Activated T-cell treated with anti-CD3 and anti-CD28 coated beads, Interleukin-2, amount 50 U/mL, for 4 hours (primary cell): Measurements from ENCODE around the gene CPT1C. TPM values are rescaled to one million over a fixed set of nuclear protein-coding genes. Genes with fewer than 3 reads are reported as not detected.

Source experiments
- ATAC-seq, 2 donors: fragments of 200-7000 bp; cut with Tn5 transposase; one replicate each; pipeline ENCODE4 v1.10.0; 2021
- DNase-seq: peaks from one replicate; pipeline ENCODE4 v3.0.0-alpha.2; 2020
- H3K27me3 Mint-ChIP-seq: one replicate; pipeline ENCODE4 v1.8.0; 2021; ENCODE audit warnings: low read depth, mixed read lengths
- H3K36me3 Mint-ChIP-seq: one replicate; pipeline ENCODE4 v1.8.0; 2022; ENCODE audit warnings: mixed read lengths; ENCODE audit not compliant: insufficient read depth
- H3K4me1 Mint-ChIP-seq: one replicate; pipeline ENCODE4 v1.8.0; 2021; ENCODE audit warnings: low read depth, mixed read lengths
- H3K4me3 Mint-ChIP-seq: one replicate; pipeline ENCODE4 v1.8.0; 2021; ENCODE audit warnings: mild to moderate bottlenecking, moderate library complexity, mixed read lengths
- H3K9me3 Mint-ChIP-seq: one replicate; pipeline ENCODE4 v1.8.0; 2021; ENCODE audit warnings: mixed read lengths
- total RNA-seq, 3 donors: library from RNA; stranded (reverse); gene quantifications; one replicate each; pipeline ENCODE4 v1.2.1, GENCODE V29; 2021

CPT1C gene
- total RNA-seq, 3 donors from 2014 or later: 0.60 to 1.2 (median 0.95) TPM

DNA sequence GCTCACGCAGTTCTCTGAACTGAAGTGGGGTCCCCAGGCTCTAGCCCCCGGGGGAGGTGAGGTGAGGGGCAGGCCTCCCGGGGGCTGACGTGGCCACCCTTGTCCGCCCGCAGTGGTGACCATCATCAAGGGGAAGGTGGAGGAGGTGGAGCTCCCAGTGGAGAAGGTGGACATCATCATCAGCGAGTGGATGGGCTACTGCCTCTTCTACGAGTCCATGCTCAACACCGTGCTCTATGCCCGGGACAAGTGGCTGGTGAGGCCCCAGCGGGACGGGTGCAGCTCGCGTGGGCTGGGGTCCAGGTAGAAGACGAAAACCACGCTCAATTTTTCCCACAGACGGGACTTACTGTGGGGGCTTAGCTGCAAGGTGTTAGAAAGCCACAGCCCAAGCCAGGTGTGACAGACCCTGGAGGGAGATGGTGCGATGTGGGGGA lies 7.1 kb upstream of the CPT1C start:
- peaks cover 18% of the 10 kb centered on the region for H3K4me1 Mint-ChIP-seq
- DNase-seq (no peak), ATAC-seq (no peak)
- no peak overlapping the region for H3K4me3 Mint-ChIP-seq
- H3K36me3 Mint-ChIP-seq: peaks cover 34% of the 10 kb centered on the region
- H3K9me3 Mint-ChIP-seq: no peaks in the 10 kb centered on the region
- no peaks in the 10 kb centered on the region for H3K27me3 Mint-ChIP-seq

DNA sequence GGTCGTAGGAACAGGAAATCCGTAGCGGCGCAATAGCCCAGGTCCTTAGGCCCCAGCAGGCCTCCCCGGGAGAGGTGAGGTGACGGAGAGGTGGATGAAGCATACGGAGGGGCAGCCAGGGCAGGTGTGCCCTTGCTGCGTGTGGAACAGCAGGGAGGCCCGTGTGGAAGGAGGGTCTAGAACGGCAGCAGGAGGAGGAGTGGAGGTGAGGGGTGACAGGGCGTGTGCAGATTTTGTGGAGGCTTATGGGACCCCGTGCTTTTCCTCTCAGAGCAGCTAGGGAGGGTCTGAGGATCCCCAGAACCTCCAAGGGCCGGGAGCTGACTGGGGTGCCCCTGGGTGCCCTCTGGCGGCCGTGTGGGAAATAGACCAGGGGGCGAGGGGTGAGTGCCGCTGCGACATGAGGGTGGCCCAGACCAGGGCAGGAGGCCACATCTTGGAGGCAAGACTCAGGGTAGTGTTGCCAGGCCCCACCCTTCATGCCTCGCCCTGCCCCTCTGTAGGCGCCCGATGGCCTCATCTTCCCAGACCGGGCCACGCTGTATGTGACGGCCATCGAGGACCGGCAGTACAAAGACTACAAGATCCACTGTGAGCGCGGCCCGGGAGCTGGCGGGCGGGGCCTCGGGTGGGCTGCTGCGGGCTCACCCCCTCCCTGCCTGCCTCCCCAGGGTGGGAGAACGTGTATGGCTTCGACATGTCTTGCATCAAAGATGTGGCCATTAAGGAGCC lies 6.5 kb upstream of the CPT1C start:
- H3K4me3 Mint-ChIP-seq: no peak overlapping the region
- H3K9me3 Mint-ChIP-seq: no peaks in the 10 kb centered on the region
- H3K27me3 Mint-ChIP-seq: no peaks in the 10 kb centered on the region
- no peak for ATAC-seq
- peaks cover 16% of the 10 kb centered on the region for H3K4me1 Mint-ChIP-seq
- DNase-seq: no peak
- peaks cover 34% of the 10 kb centered on the region for H3K36me3 Mint-ChIP-seq

- Mint-ChIP-seq H3K4me3 (no peak overlapping the region), H3K4me1 (peaks cover 14% of the 10 kb centered on the region), H3K27me3 (no peaks in the 10 kb centered on the region), H3K36me3 (peaks cover 35% of the 10 kb centered on the region), H3K9me3 (no peaks in the 10 kb centered on the region)
- DNase-seq: no peak
- ATAC-seq: no peak
Measured at GRCh38 chr19:49684983-49685553, 5.8 kb upstream of the CPT1C start.

GRCh38 chr19:49685845-49686332 lies 5.0 kb upstream of the CPT1C start:
- peaks cover 7% of the 10 kb centered on the region for H3K27me3 Mint-ChIP-seq
- H3K4me1 Mint-ChIP-seq: peaks cover 16% of the 10 kb centered on the region
- no peak for ATAC-seq
- no peak for DNase-seq
- peaks cover 36% of the 10 kb centered on the region for H3K36me3 Mint-ChIP-seq
- H3K9me3 Mint-ChIP-seq: no peaks in the 10 kb centered on the region
- no peak overlapping the region for H3K4me3 Mint-ChIP-seq

- Mint-ChIP-seq H3K4me3 (no peak overlapping the region), H3K27me3 (peaks cover 14% of the 10 kb centered on the region), H3K9me3 (no peaks in the 10 kb centered on the region), H3K36me3 (peaks cover 34% of the 10 kb centered on the region), H3K4me1 (peaks cover 21% of the 10 kb centered on the region)
- no peak for DNase-seq
- no peak for ATAC-seq
Measured at GRCh38 chr19:49686503-49687088, 4.3 kb upstream of the CPT1C start.

GRCh38 chr19:49687150-49687549 lies 3.8 kb upstream of the CPT1C start:
- Mint-ChIP-seq H3K27me3 (peaks cover 15% of the 10 kb centered on the region), H3K36me3 (peaks cover 34% of the 10 kb centered on the region), H3K9me3 (no peaks in the 10 kb centered on the region), H3K4me1 (peaks cover 21% of the 10 kb centered on the region), H3K4me3 (no peak overlapping the region)
- no peak for DNase-seq
- no peak for ATAC-seq

- no peak for ATAC-seq
- Mint-ChIP-seq H3K9me3 (no peaks in the 10 kb centered on the region), H3K4me3 (no peak overlapping the region), H3K4me1 (peaks cover 17% of the 10 kb centered on the region), H3K27me3 (peaks cover 15% of the 10 kb centered on the region), H3K36me3 (peaks cover 30% of the 10 kb centered on the region)
- no peak for DNase-seq
Measured at GRCh38 chr19:49687566-49688316, 3.2 kb upstream of the CPT1C start.

GRCh38 chr19:49688531-49689132 lies 2.3 kb upstream of the CPT1C start:
- H3K9me3 Mint-ChIP-seq: no peaks in the 10 kb centered on the region
- H3K27me3 Mint-ChIP-seq: peaks cover 16% of the 10 kb centered on the region
- DNase-seq (no peak), ATAC-seq (no peak)
- H3K4me1 Mint-ChIP-seq: peaks cover 17% of the 10 kb centered on the region
- no peak overlapping the region for H3K4me3 Mint-ChIP-seq
- peaks cover 27% of the 10 kb centered on the region for H3K36me3 Mint-ChIP-seq

DNA sequence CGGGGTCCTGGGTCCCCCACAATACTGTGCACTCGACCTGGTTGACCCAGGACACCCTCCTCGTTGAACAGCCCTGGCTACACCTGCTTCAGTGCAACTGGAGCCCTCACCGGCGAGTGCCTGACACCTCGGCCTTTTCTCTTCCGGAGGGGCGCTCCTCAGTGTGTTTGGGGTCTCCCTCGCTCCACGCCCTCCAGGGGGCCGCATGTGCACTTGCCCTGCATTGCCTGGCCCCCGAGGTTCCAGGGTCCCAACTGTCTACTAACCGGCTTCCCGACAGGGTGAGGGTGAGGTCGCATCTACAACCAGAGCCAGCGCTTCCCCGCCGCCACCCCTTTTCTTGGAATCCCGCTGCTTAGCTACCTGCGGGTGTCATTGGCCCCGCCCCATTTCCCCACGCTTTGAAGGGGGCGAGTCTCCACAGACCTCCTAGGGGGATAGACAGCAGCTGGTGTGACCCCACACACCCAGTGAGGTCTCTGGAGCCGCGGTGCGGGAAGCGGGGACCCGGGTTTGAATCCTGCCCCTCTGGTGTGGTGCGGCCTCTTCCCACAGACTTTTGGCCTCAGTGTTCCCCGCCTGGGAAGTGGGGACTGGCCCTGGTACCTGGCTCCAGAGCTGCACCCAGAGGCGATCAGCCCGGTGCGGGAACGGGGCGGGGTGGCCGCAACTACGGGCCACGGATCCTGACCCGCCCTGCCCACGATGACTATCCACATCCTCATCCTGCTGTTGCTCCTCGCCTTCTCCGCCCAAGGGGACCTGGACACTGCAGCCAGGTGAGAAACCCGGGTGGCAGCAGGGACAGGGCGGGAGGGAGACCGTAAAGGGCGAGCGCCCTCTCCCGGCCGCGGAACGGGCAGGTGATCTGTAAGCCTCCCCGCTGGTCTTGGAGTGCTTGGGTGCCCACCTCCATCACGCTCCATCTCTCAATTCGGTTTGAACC lies 1.5 kb upstream of the CPT1C start, which contains the start of gene ADM5:
Gene ADM5, plus strand, starts transcription at position 462 of the 946 bp plus-strand sequence. Its CDS starts 244 bp downstream, at position 706.
- Mint-ChIP-seq H3K9me3 (no peaks in the 10 kb centered on the region), H3K4me3 (peak within 1 kb of the TSS; percentile 77), H3K27me3 (peaks cover 16% of the 10 kb centered on the region), H3K4me1 (peaks cover 17% of the 10 kb centered on the region), H3K36me3 (peaks cover 21% of the 10 kb centered on the region)
- DNase-seq: no peak
- ATAC-seq: peak; percentile 30 to 38

DNA sequence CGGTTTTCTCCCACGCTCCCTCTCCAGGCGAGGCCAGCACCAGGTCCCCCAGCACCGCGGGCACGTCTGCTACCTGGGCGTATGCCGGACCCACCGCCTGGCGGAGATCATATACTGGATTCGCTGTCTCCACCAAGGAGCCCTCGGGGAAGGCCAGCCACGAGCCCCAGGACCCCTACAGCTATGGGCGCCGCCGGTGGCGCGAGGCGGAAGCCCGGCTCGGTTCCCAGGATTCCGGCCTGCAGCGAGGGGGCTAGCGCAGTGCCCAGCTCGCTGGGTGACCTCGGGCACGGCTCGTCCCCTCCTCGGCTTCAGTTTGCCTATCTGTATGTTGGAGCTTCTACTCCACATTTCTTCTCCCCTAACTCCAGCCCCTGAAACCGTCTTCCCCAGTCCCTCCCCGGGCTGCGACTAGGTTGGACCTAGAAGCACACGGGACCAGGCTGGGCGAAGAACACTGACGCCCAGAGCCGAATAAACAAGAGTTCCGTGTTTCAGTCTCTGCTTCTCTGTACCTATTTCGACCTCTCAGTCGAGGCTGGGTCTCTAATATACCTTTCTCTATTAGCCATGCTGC lies 749 bp upstream of the CPT1C start:
- peaks cover 16% of the 10 kb centered on the region for H3K27me3 Mint-ChIP-seq
- H3K4me3 Mint-ChIP-seq: peak overlapping the region; percentile 77
- ATAC-seq (peak; percentile 10 to 15), DNase-seq (no peak)
- no peaks in the 10 kb centered on the region for H3K9me3 Mint-ChIP-seq
- H3K4me1 Mint-ChIP-seq: peaks cover 17% of the 10 kb centered on the region
- peaks cover 15% of the 10 kb centered on the region for H3K36me3 Mint-ChIP-seq

DNA sequence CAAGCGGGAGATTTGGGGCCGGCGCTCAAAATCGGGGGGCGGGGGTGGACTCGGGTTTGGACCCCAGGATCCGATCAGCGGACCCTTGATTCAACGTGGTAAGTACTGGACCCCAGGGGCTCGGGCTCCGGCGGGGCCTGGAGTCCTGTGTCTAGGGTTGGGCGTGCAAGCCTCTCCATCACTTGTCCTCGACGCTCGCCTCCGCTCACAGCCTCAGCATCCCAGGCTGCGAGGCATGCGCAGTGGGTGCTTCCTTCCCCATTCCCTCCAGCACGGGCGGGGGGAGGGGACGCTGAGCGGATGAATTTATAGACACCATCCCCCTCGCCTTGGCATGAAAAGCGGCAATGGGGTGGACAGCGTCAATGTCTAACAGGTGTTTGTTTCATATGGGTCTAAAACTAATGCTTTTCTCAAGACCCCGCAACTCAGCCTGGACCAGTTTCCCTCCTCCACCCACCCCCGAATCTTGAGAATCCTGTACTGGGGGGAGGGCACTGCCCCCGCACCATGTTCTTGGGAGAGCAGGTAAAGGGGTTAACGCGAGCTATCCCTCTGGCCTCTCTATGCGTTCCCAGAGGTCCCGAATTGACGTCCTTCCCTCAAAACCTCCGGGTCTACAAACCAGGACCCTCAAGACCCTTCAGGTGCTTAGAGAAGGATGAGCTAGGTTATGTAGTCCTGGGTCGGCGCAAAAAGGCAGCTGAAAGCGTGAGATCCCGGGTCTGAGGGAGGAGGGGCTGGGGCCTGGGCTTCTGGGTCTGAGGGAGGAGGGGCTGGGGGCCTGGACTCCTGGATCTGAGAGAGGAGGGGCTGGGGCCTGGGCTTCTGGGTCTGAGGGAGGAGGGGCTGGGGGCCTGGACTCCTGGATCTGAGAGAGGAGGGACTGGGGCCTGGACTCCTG lies 579 bp downstream of the CPT1C start:
- peaks cover 16% of the 10 kb centered on the region for H3K27me3 Mint-ChIP-seq
- no peaks in the 10 kb centered on the region for H3K9me3 Mint-ChIP-seq
- peaks cover 17% of the 10 kb centered on the region for H3K4me1 Mint-ChIP-seq
- DNase-seq (no peak), ATAC-seq (peak; percentile 28 to 31)
- peak overlapping the region; percentile 77 for H3K4me3 Mint-ChIP-seq
- H3K36me3 Mint-ChIP-seq: peaks cover 8% of the 10 kb centered on the region

- Mint-ChIP-seq H3K27me3 (peaks cover 16% of the 10 kb centered on the region), H3K4me3 (no peak overlapping the region), H3K4me1 (peaks cover 17% of the 10 kb centered on the region), H3K36me3 (peaks cover 4% of the 10 kb centered on the region), H3K9me3 (no peaks in the 10 kb centered on the region)
- DNase-seq (no peak), ATAC-seq (no peak)
Measured at GRCh38 chr19:49692147-49692506, 1.2 kb downstream of the CPT1C start.
